Mesodermal cell (in vitro differentiated cells): ENCODE data around the gene UBN1.
"Not testable (repeated sequence)": the region's sequence is repeated elsewhere in the genome, so short reads cannot be mapped to it uniquely, and the experiment has no call there.

ENCODE experiments used
- H3K27ac ChIP-seq: 2 replicates; pipeline ENCODE4 v1.7.0; 2013; ENCODE audit warnings: mild to moderate bottlenecking, low read depth, low read length, moderate library complexity; ENCODE audit not compliant: severe bottlenecking
- H3K36me3 ChIP-seq: 2 replicates; pipeline ENCODE4 v1.7.1; 2013; ENCODE audit warnings: mild to moderate bottlenecking, low read length, moderate library complexity; ENCODE audit not compliant: control insufficient read depth, insufficient read depth
- H3K4me1 ChIP-seq: one replicate; pipeline ENCODE4 v1.7.1; 2013; ENCODE audit warnings: mild to moderate bottlenecking, low read length; ENCODE audit not compliant: insufficient read depth, control insufficient read depth, poor library complexity, severe bottlenecking
- H3K4me3 ChIP-seq: 2 replicates; pipeline ENCODE4 v1.7.0; 2013; ENCODE audit warnings: low read length, control low read depth, mild to moderate bottlenecking; ENCODE audit not compliant: insufficient read depth, poor library complexity, severe bottlenecking; ENCODE audit errors: extremely low read depth
- H3K9me3 ChIP-seq: 2 replicates; pipeline ENCODE4 v1.7.1; 2013; ENCODE audit warnings: mild to moderate bottlenecking, low read length, moderate library complexity; ENCODE audit not compliant: control insufficient read depth
- WGBS, 2 experiments: methylation state at CpG; one replicate each; pipeline ENCODE4 v1.1.5; 2013; ENCODE audit warnings: missing lambda C conversion rate in 2 of 2; ENCODE audit not compliant: insufficient coverage in 2 of 2; 5-methylcytosine and 5-hydroxymethylcytosine counted together

The UBN1 gene

GRCh38 chr16:4922721-4923342 is 75.6 kb downstream of the UBN1 start:
- WGBS, 2 experiments: 88 to 90% methylated on average over 15 to 16 of the region's 18 CpGs
- Histone ChIP-seq H3K4me1 (peaks cover 7% of the 10 kb centered on the region), H3K4me3 (no peak overlapping the region), H3K27ac (no peak overlapping the region), H3K9me3 (peaks cover 10% of the 10 kb centered on the region), H3K36me3 (no peaks in the 10 kb centered on the region)

- H3K4me3 ChIP-seq: no peak overlapping the region
- peaks cover 3% of the 10 kb centered on the region for H3K4me1 ChIP-seq
- no peaks in the 10 kb centered on the region for H3K36me3 ChIP-seq
- H3K27ac ChIP-seq: no peak overlapping the region
- H3K9me3 ChIP-seq: peaks cover 10% of the 10 kb centered on the region
- WGBS, 2 experiments: 91 to 97% methylated on average over 3 of the region's 6 CpGs
These were observed 76.6 kb downstream of the UBN1 start for GRCh38 chr16:4923853-4924252.

- H3K27ac ChIP-seq: no peak overlapping the region
- no peaks in the 10 kb centered on the region for H3K36me3 ChIP-seq
- WGBS, 2 experiments: 57 to 60% methylated on average over 9 to 10 of the region's 12 CpGs
- H3K4me1 ChIP-seq: peaks cover 3% of the 10 kb centered on the region
- H3K9me3 ChIP-seq: peaks cover 10% of the 10 kb centered on the region
- no peak overlapping the region for H3K4me3 ChIP-seq
These were observed 77.5 kb downstream of the UBN1 start for GRCh38 chr16:4924593-4925292.

GRCh38 chr16:4925293-4925607 is 78.0 kb downstream of the UBN1 start:
- Histone ChIP-seq H3K4me1 (peaks cover 3% of the 10 kb centered on the region), H3K9me3 (peaks cover 10% of the 10 kb centered on the region), H3K27ac (no peak overlapping the region), H3K36me3 (no peaks in the 10 kb centered on the region), H3K4me3 (no peak overlapping the region)
- 76 to 86% methylated on average over 3 to 4 of the region's 5 CpGs for WGBS, 2 experiments

GRCh38 chr16:4925791-4926190 is 78.5 kb downstream of the UBN1 start:
- H3K4me1 ChIP-seq: peaks cover 3% of the 10 kb centered on the region
- WGBS, 2 experiments: 87 to 94% methylated on average over 2 to 3 of the region's 5 CpGs
- H3K9me3 ChIP-seq: peaks cover 10% of the 10 kb centered on the region
- H3K4me3 ChIP-seq: no peak overlapping the region
- no peaks in the 10 kb centered on the region for H3K36me3 ChIP-seq
- no peak overlapping the region for H3K27ac ChIP-seq

- no peaks in the 10 kb centered on the region for H3K36me3 ChIP-seq
- 100% methylated on average over 1 of the region's 2 CpGs for WGBS, 2 experiments
- peaks cover 3% of the 10 kb centered on the region for H3K4me1 ChIP-seq
- peaks cover 10% of the 10 kb centered on the region for H3K9me3 ChIP-seq
- no peak overlapping the region for H3K27ac ChIP-seq
- no peak overlapping the region for H3K4me3 ChIP-seq
These were observed 79.6 kb downstream of the UBN1 start for GRCh38 chr16:4926928-4927327.

- H3K27ac ChIP-seq: no peak overlapping the region
- peaks cover 2% of the 10 kb centered on the region for H3K4me1 ChIP-seq
- H3K9me3 ChIP-seq: peaks cover 10% of the 10 kb centered on the region
- WGBS, 2 experiments: 64 to 71% methylated on average over 2 of the region's 2 CpGs
- no peaks in the 10 kb centered on the region for H3K36me3 ChIP-seq
- no peak overlapping the region for H3K4me3 ChIP-seq
These were observed 80.4 kb downstream of the UBN1 start for GRCh38 chr16:4927661-4928060.

- Histone ChIP-seq H3K4me3 (no peak overlapping the region), H3K4me1 (no peaks in the 10 kb centered on the region), H3K36me3 (no peaks in the 10 kb centered on the region), H3K9me3 (peaks cover 10% of the 10 kb centered on the region), H3K27ac (no peak overlapping the region)
- 58 to 73% methylated on average over 2 to 4 of the region's 6 CpGs for WGBS, 2 experiments
These were observed 80.9 kb downstream of the UBN1 start for GRCh38 chr16:4928227-4928626.

- H3K9me3 ChIP-seq, H3K36me3 ChIP-seq, H3K4me1 ChIP-seq, H3K27ac ChIP-seq, H3K4me3 ChIP-seq: not testable (repeated sequence)
- WGBS, 2 experiments: no CpG with 5 or more reads among the region's 4 CpGs
These were observed 82.3 kb downstream of the UBN1 start for GRCh38 chr16:4929619-4930018.

- 85 to 89% methylated on average over 10 to 11 of the region's 11 CpGs for WGBS, 2 experiments
These were observed 84.1 kb downstream of the UBN1 start for GRCh38 chr16:4931381-4931780.

More at GRCh38 chr16:4931381-4931780, 84.1 kb downstream of the UBN1 start:
- no peaks in the 10 kb centered on the region for H3K36me3 ChIP-seq
- H3K4me3 ChIP-seq: no peak overlapping the region
- H3K27ac ChIP-seq: no peak overlapping the region
- peaks cover 10% of the 10 kb centered on the region for H3K9me3 ChIP-seq
- H3K4me1 ChIP-seq: peaks cover 3% of the 10 kb centered on the region
